GM12878 (cell line): ENCODE measurements around the gene TMUB1. TPM values are rescaled to one million over a fixed set of nuclear protein-coding genes. Genes with fewer than 3 reads are reported as not detected.

Experiments used
- ATF7 ChIP-seq: fragments of 450-650 bp; IDR thresholded peaks from 2 replicates; pipeline ENCODE4 v1.6.1; 2016; ENCODE audit warnings: low read depth, mild to moderate bottlenecking
- HDAC6 ChIP-seq: fragments of 200-600 bp; sonication (generic); IDR thresholded peaks from one replicate; pipeline ENCODE4 v1.8.0; 2017; ENCODE audit warnings: antibody characterized with exemption; ENCODE audit not compliant: unreplicated experiment
- HDGF ChIP-seq: fragments of 450-650 bp; IDR thresholded peaks from 2 replicates; pipeline ENCODE4 v1.6.1; 2016; ENCODE audit warnings: antibody characterized with exemption
- JUND ChIP-seq: IDR thresholded peaks from 2 replicates; pipeline ENCODE4 v1.6.1; 2012; ENCODE audit warnings: low read depth, mild to moderate bottlenecking, low read length, improper control_type of control experiment, moderate library complexity
- NFYA ChIP-seq: IDR thresholded peaks from 2 replicates; pipeline ENCODE4 v1.6.1; 2011; ENCODE audit warnings: low read depth, mild to moderate bottlenecking, low read length, improper control_type of control experiment, borderline replicate concordance
- NR2F1 ChIP-seq: fragments of 450-650 bp; conservative IDR thresholded peaks from 2 replicates; pipeline ENCODE4 v1.6.1; 2017; ENCODE audit warnings: mild to moderate bottlenecking
- PAX8 ChIP-seq: fragments of 450-650 bp; IDR thresholded peaks from 2 replicates; pipeline ENCODE4 v1.6.1; 2017; ENCODE audit warnings: mild to moderate bottlenecking, moderate library complexity
- SMAD1 ChIP-seq: fragments of 450-650 bp; IDR thresholded peaks from 2 replicates; pipeline ENCODE4 v1.6.1; 2018; ENCODE audit warnings: mild to moderate bottlenecking, low read depth; ENCODE audit not compliant: partially characterized antibody
- SMARCA5 ChIP-seq: fragments of 450-650 bp; IDR thresholded peaks from 2 replicates; pipeline ENCODE4 v1.6.1; 2017; ENCODE audit warnings: mild to moderate bottlenecking
- WRNIP1 ChIP-seq: IDR thresholded peaks from 2 replicates; pipeline ENCODE4 v1.6.1; 2011; ENCODE audit warnings: low read depth, low read length, improper control_type of control experiment, borderline replicate concordance
- ZNF207 ChIP-seq: fragments of 450-650 bp; IDR thresholded peaks from 2 replicates; pipeline ENCODE4 v1.6.1; 2014; ENCODE audit warnings: antibody characterized with exemption, mild to moderate bottlenecking, borderline replicate concordance
- polyA plus RNA-seq, 11 experiments: library from polyadenylated mRNA; depleted of rRNA in 4 of 11; unstranded in 6 of 11; stranded (reverse) in 5 of 11; fragments of >200 nt; fragmentation: Nextera tagmentation in 4 of 11; fragmentation: Illumina TruSeq in 1 of 11; extraction: Ambion mirVana in 4 of 11; extraction: Trizol in 1 of 11; gene quantifications; 1 replicate in 1 of 11; 2 replicates in 10 of 11; pipeline versions ENCODE4 v1.2.1 to v1.2.3, GENCODE V29; 2011 to 2016; ENCODE audit warnings: inconsistent platforms in 2 of 11, missing spikeins in 2 of 11, low read depth in 1 of 11
- total RNA-seq, 4 experiments: library from RNA; depleted of rRNA in 3 of 4; stranded (reverse); fragments of >200 nt in 3 of 4; fragmentation: Illumina TruSeq in 1 of 4; extraction: Trizol in 1 of 4; gene quantifications; 2 replicates each; pipeline versions ENCODE4 v1.2.1 to v1.2.3, GENCODE V29; 2013 to 2021
- TF ChIP-seq, protein P1 (sequence below): IDR thresholded peaks from 2 replicates; pipeline ENCODE4 v1.6.1; 2011; ENCODE audit warnings: borderline replicate concordance, low read depth, mild to moderate bottlenecking, moderate library complexity, mixed read lengths, low read length; ENCODE audit not compliant: insufficient read depth; ENCODE audit errors: extremely low read length
- TF ChIP-seq, protein P2 (sequence below): fragments of 450-650 bp; IDR thresholded peaks from 2 replicates; pipeline ENCODE4 v1.6.1; 2017; ENCODE audit warnings: mild to moderate bottlenecking, moderate library complexity
- TF ChIP-seq, protein P3 (sequence below): fragments of 450-650 bp; formaldehyde crosslinking; IDR thresholded peaks from 2 replicates; pipeline ENCODE4 v1.4.0; 2020; ENCODE audit warnings: mild to moderate bottlenecking, moderate library complexity
- TF ChIP-seq, protein P4 (sequence below): fragments of 450-650 bp; IDR thresholded peaks from 2 replicates; pipeline ENCODE4 v1.6.1; 2014; ENCODE audit warnings: mild to moderate bottlenecking
- TF ChIP-seq, protein P5 (sequence below): IDR thresholded peaks from 2 replicates; pipeline ENCODE4 v1.6.1; 2012; ENCODE audit warnings: mild to moderate bottlenecking, low read depth, low read length

Gene TMUB1
- total and polyA plus RNA-seq, 10 of the 15 experiments (the other 5 are each of a cell fraction or from before 2014, with no cell fraction given), result 0.27 to 79.5 (median 41.3) TPM; not detected in 1

DNA sequence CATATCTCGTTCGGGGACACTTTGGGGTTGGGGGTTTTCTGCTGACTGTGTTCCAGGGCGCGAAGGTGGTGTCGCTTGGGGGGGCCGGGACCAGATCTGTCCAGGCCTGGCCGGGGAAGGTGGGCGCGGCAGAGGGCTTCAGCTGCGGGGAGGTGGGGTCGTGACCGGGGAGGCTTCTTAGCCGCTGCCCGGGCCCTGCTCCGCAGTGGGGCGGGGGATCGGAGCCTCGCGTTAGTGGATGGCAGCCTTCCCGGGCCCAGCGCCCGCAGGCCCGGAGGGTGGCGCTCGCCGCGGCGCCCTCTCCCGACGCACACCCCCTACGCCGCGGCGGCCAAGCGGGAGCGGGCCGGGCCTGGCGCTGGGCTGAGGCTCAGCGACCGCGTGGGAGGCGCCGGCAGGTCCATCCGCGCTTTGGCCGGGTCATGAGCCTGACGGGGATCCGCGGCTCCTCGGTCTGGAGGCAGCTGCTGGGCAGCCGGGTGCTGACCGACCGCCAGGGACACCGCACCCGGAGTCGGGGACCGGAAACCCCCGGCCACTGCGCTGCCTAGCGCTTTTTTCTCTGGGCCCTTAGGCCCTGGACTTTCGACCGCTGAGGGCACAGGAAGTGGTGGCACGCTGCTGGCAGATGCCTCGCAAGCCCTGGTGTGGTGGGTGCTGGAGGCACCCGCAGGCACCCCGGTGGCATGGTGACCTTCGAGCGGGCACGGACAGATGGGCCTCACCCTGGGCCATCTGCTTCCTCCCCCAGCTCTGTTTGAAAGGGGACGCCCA, 4.1 kb upstream of the TMUB1 start (continued):
- TF ChIP-seq WRNIP1 (no peak), SMARCA5 (peak; percentile 79), ATF7 (no peak), PAX8 (no peak), NFYA (no peak), HDAC6 (no peak), JUND (no peak), NR2F1 (peak; percentile 94), ZNF207 (no peak), HDGF (no peak), SMAD1 (no peak)
- TF ChIP-seq, protein P1, sequence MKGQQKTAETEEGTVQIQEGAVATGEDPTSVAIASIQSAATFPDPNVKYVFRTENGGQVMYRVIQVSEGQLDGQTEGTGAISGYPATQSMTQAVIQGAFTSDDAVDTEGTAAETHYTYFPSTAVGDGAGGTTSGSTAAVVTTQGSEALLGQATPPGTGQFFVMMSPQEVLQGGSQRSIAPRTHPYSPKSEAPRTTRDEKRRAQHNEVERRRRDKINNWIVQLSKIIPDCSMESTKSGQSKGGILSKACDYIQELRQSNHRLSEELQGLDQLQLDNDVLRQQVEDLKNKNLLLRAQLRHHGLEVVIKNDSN, result no peak
- TF ChIP-seq, protein P2, sequence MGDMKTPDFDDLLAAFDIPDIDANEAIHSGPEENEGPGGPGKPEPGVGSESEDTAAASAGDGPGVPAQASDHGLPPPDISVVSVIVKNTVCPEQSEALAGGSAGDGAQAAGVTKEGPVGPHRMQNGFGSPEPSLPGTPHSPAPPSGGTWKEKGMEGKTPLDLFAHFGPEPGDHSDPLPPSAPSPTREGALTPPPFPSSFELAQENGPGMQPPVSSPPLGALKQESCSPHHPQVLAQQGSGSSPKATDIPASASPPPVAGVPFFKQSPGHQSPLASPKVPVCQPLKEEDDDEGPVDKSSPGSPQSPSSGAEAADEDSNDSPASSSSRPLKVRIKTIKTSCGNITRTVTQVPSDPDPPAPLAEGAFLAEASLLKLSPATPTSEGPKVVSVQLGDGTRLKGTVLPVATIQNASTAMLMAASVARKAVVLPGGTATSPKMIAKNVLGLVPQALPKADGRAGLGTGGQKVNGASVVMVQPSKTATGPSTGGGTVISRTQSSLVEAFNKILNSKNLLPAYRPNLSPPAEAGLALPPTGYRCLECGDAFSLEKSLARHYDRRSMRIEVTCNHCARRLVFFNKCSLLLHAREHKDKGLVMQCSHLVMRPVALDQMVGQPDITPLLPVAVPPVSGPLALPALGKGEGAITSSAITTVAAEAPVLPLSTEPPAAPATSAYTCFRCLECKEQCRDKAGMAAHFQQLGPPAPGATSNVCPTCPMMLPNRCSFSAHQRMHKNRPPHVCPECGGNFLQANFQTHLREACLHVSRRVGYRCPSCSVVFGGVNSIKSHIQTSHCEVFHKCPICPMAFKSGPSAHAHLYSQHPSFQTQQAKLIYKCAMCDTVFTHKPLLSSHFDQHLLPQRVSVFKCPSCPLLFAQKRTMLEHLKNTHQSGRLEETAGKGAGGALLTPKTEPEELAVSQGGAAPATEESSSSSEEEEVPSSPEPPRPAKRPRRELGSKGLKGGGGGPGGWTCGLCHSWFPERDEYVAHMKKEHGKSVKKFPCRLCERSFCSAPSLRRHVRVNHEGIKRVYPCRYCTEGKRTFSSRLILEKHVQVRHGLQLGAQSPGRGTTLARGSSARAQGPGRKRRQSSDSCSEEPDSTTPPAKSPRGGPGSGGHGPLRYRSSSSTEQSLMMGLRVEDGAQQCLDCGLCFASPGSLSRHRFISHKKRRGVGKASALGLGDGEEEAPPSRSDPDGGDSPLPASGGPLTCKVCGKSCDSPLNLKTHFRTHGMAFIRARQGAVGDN, result 0 out of 2 replicates have a peak, but pooled peaks have one; percentile 33
- TF ChIP-seq, protein P3, sequence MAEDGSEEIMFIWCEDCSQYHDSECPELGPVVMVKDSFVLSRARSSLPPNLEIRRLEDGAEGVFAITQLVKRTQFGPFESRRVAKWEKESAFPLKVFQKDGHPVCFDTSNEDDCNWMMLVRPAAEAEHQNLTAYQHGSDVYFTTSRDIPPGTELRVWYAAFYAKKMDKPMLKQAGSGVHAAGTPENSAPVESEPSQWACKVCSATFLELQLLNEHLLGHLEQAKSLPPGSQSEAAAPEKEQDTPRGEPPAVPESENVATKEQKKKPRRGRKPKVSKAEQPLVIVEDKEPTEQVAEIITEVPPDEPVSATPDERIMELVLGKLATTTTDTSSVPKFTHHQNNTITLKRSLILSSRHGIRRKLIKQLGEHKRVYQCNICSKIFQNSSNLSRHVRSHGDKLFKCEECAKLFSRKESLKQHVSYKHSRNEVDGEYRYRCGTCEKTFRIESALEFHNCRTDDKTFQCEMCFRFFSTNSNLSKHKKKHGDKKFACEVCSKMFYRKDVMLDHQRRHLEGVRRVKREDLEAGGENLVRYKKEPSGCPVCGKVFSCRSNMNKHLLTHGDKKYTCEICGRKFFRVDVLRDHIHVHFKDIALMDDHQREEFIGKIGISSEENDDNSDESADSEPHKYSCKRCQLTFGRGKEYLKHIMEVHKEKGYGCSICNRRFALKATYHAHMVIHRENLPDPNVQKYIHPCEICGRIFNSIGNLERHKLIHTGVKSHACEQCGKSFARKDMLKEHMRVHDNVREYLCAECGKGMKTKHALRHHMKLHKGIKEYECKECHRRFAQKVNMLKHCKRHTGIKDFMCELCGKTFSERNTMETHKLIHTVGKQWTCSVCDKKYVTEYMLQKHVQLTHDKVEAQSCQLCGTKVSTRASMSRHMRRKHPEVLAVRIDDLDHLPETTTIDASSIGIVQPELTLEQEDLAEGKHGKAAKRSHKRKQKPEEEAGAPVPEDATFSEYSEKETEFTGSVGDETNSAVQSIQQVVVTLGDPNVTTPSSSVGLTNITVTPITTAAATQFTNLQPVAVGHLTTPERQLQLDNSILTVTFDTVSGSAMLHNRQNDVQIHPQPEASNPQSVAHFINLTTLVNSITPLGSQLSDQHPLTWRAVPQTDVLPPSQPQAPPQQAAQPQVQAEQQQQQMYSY, result no peak
- TF ChIP-seq, protein P4, sequence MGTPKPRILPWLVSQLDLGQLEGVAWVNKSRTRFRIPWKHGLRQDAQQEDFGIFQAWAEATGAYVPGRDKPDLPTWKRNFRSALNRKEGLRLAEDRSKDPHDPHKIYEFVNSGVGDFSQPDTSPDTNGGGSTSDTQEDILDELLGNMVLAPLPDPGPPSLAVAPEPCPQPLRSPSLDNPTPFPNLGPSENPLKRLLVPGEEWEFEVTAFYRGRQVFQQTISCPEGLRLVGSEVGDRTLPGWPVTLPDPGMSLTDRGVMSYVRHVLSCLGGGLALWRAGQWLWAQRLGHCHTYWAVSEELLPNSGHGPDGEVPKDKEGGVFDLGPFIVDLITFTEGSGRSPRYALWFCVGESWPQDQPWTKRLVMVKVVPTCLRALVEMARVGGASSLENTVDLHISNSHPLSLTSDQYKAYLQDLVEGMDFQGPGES, result no peak
- TF ChIP-seq, protein P5, sequence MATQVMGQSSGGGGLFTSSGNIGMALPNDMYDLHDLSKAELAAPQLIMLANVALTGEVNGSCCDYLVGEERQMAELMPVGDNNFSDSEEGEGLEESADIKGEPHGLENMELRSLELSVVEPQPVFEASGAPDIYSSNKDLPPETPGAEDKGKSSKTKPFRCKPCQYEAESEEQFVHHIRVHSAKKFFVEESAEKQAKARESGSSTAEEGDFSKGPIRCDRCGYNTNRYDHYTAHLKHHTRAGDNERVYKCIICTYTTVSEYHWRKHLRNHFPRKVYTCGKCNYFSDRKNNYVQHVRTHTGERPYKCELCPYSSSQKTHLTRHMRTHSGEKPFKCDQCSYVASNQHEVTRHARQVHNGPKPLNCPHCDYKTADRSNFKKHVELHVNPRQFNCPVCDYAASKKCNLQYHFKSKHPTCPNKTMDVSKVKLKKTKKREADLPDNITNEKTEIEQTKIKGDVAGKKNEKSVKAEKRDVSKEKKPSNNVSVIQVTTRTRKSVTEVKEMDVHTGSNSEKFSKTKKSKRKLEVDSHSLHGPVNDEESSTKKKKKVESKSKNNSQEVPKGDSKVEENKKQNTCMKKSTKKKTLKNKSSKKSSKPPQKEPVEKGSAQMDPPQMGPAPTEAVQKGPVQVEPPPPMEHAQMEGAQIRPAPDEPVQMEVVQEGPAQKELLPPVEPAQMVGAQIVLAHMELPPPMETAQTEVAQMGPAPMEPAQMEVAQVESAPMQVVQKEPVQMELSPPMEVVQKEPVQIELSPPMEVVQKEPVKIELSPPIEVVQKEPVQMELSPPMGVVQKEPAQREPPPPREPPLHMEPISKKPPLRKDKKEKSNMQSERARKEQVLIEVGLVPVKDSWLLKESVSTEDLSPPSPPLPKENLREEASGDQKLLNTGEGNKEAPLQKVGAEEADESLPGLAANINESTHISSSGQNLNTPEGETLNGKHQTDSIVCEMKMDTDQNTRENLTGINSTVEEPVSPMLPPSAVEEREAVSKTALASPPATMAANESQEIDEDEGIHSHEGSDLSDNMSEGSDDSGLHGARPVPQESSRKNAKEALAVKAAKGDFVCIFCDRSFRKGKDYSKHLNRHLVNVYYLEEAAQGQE, result no peak
